KOPT-K1 (cell line): ENCODE results near the gene SLAIN2.
"Not testable (repeated sequence)": the region's sequence is repeated elsewhere in the genome, so short reads cannot be mapped to it uniquely, and the experiment has no call there.

Source experiments
- H3K27ac ChIP-seq: fragments of 200-600 bp; sonication (generic); 2 replicates; pipeline ENCODE4 v1.5.1; 2016; ENCODE audit warnings: antibody characterized with exemption, mild to moderate bottlenecking, low read depth, low read length; ENCODE audit not compliant: poor library complexity, severe bottlenecking
- H3K36me3 ChIP-seq: fragments of 200-600 bp; sonication (generic); 2 replicates; pipeline ENCODE4 v1.5.1; 2017; ENCODE audit warnings: antibody characterized with exemption, mild to moderate bottlenecking, low read length, moderate library complexity; ENCODE audit not compliant: insufficient read depth
- H3K9me3 ChIP-seq: fragments of 200-600 bp; sonication (generic); 2 replicates; pipeline ENCODE4 v1.5.1; 2017; ENCODE audit warnings: antibody characterized with exemption, low read length, mild to moderate bottlenecking; ENCODE audit not compliant: insufficient read depth, poor library complexity, severe bottlenecking

SLAIN2 gene

DNA sequence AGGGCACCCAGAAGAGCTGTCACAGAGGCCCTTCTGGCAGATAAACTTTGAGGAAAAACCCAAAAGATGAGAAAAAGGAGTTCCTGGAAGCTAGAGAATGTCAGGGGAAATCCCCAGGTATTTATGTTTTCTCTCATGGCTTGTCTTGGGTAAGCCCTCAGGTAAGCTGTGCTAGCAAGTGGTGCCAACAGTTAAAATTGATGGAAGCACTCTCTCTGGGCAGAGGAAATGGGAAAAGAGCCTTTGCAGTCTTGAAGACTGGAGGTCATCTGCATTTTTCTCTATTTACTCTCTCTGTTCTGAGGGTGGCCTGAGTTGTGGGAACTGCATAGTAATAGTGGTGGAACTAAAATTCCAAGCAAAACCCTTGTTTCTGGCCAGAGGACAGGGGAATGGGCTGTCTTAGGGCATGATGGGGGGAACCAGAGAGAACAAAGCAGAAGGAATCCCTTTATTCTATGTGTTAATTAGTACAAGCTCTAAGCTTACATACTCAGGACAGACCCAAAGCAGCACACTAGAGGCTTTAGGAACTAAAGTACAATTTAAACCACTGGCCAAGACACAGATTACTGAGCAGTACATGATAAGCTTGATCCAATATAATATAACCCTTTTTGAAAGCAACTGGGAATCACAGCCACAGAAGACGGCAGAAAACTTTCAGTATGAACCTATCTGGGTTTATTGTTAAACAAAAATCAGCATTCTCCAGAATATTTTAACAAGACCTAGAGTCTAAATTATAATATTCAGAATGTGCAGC lies 88.6 kb downstream of the SLAIN2 start:
- no peaks in the 10 kb centered on the region for H3K36me3 ChIP-seq
- no peak overlapping the region for H3K27ac ChIP-seq
- no peaks in the 10 kb centered on the region for H3K9me3 ChIP-seq

DNA sequence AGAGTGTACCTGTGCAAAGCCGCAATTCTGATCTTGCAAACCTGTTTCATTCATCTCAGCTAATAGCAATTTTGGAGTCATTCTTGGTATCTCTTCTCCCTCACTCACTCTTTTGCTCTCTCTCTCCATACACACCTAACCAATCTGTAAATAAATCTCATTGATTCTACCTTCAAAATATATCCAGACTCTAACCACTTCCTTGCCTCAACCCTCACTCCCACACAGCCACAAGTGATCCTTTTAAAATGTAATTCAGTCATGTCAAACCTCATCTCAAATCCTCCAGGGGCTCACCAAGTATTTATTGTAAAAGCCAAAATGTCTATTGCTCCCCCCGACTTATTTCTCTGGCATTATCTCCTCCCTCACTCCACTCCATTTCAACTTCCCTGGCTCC lies 90.1 kb downstream of the SLAIN2 start:
- H3K27ac ChIP-seq = no peak overlapping the region
- no peaks in the 10 kb centered on the region for H3K36me3 ChIP-seq
- H3K9me3 ChIP-seq = no peaks in the 10 kb centered on the region

DNA sequence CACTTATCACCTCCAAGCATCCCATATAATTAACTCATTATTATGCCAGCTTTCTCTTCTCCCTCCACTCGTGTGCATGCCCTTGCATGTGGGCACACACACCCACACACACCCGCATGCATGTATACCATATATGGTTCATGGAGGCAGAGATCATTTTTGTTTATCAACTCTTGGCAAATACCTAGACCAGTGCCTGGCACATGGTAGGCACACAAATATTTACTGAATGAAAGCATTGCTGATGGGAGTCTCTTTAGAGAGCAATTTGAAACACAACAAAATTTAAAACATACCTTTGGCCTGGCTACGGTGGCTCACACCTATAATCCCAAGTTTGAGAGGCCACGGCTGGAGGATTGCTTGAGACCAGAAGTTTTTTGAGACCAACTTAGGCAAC lies 90.7 kb downstream of the SLAIN2 start:
- Histone ChIP-seq H3K36me3 (no peaks in the 10 kb centered on the region), H3K27ac (no peak overlapping the region), H3K9me3 (no peaks in the 10 kb centered on the region)

DNA sequence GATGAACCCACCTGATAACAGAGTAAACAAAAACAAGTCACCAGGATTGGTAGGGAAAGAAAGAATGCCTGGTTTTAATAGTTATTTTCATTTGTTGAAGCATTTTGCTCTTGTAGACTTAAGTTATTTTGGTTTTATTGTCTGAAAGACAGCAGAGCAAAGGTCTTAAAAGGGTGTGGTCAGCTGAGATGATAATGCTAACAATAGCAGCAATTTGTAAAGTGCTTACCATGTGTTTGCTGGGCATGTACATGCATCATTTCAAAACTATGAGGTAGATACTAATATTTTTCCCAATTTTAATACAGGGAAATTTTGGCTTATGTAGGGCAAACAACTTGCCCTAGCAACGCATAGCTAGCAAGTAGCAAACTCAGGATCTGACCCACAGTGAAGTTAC lies 95.0 kb downstream of the SLAIN2 start:
- Histone ChIP-seq H3K9me3 (no peaks in the 10 kb centered on the region), H3K27ac (no peak overlapping the region), H3K36me3 (no peaks in the 10 kb centered on the region)

DNA sequence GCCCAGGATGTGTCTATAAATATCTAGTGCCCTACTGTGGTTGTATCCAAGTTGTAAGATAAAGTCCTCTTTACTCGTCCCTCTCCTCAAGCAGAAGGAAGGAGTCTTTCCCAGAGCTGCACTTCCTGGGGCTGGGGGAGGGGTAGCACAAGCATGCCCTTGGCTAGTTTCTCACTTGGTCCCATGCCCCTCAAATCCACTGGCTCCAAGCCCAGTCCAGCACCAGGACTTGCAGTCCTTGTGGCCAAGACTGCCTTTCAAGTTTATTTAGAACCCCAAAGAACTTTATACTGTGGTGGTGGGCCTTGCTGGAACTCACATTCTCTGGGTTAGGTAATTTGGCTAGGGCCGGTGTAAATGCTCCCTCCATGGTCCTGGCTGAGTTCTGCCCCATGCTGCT lies 98.7 kb downstream of the SLAIN2 start:
- H3K9me3 ChIP-seq = no peaks in the 10 kb centered on the region
- no peak overlapping the region for H3K27ac ChIP-seq
- no peaks in the 10 kb centered on the region for H3K36me3 ChIP-seq

DNA sequence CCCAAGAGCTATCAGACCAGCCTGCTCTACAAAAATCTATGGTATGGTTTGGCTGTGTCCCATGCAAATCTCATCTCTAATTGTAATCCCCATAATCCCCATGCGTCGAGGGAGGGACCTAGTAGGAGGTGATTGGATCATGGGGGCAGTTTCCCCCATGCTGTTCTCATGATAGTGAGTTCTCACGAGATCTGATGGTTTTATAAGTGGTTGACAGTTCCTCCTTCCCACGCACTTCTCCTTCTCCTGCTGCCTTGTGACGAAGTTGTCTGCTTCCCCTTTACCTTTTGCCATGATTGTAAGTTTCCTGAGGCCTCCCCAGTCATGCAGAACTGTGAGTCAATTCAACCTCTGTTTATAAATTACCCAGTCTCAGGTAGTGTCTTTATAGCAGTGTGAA lies 99.6 kb downstream of the SLAIN2 start:
- not testable (repeated sequence) for H3K27ac ChIP-seq

DNA sequence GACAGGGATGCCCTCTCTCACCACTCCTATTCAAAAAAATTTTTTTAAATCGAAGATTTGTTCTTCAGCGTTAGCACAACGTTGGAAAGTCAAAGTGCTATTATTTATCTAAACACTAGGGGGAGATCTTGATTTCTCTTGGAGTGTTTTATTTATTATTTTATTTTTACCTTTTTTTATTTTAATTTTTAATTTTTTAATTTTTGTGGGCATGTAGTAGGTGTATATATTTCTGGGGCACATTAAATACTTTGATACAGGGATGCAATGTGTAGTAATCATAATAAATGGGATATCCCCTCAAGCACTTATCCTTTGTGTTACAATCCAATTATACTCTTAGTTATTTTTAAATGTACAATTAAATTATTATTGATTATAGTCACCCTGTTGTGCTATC lies 104.4 kb downstream of the SLAIN2 start:
- Histone ChIP-seq H3K9me3 (no peaks in the 10 kb centered on the region), H3K27ac (no peak overlapping the region), H3K36me3 (no peaks in the 10 kb centered on the region)

More for the DNA sequence above, 99.6 kb downstream of the SLAIN2 start:
- not testable (repeated sequence) for H3K36me3 ChIP-seq, H3K9me3 ChIP-seq

DNA sequence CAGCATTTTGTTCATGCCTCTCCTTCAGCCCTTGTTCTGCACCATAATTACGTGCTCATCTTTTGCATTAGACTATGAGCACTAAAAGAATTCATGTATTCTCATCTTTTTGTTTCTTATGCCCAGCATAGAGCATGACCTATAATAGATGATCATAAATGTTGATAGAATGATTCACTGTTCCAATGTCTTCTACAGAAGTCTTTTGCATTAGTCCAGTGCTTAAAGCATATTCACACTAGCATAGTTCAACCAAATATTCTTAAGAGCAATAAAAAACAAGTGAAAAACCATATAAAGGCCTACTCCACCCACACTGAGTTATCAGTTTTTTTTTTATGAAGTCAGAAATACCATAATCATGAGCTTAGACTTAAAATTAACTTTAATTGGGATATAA lies 105.3 kb downstream of the SLAIN2 start:
- H3K27ac ChIP-seq = no peak overlapping the region
- H3K9me3 ChIP-seq = no peaks in the 10 kb centered on the region
- H3K36me3 ChIP-seq = no peaks in the 10 kb centered on the region

DNA sequence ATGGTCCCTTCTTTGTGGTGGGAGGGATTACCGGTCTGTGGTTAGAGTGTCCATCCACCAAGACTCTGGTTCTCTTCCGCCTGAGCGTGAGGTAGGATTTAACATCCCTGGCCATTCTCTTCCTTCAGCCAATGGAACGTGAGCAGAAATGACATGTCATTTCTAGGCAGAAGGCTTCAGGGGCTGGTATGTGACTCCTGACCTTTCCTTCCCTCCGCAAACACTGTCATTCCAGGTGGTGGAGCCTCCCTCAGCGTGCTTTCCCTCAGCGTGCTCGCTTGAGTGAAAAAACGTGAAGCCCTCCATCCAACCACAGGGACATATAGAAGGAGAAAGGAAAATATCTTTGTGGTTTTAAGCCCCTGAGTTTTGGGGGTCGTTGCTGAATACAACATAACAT lies 107.8 kb downstream of the SLAIN2 start:
- Histone ChIP-seq H3K27ac (no peak overlapping the region), H3K36me3 (no peaks in the 10 kb centered on the region), H3K9me3 (no peaks in the 10 kb centered on the region)

DNA sequence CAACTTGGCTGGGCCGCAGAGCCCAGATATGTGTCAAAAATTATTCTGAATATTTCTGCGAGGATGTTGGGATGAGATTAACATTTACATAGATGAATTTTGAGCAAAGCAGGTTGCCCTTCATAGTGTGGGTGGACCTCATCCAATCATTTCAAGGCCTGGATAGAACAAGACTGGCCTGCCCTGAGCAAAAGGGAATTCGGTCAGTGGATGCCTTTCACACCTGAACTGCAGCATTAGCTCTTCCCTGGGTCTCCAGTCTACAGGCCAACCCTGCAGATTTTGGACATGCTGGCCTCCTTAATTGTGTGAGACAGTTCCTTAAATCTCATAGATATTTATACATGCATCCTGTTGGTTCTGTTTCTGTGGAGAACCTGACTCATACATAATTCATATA lies 109.4 kb downstream of the SLAIN2 start:
- Histone ChIP-seq H3K27ac (no peak overlapping the region), H3K36me3 (no peaks in the 10 kb centered on the region), H3K9me3 (no peaks in the 10 kb centered on the region)

DNA sequence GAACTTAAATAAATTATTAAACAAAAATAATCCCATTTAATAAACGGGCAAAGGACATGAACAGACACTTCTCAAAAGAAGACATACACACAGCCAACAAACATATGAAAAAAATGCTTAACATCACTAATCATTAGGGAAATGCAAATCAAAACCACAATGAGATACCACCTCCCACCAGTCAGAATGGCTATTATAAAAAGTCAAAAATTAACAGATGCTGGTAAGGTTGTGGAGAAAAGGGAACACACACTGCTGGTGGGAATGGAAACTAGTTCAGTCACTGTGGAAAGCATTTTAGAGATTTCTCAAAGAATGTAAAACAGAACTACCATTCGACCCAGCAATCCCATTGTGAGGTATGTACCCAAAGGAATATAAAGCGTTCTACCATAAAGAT lies 110.3 kb downstream of the SLAIN2 start:
- not testable (repeated sequence) for H3K27ac ChIP-seq, H3K36me3 ChIP-seq, H3K9me3 ChIP-seq

DNA sequence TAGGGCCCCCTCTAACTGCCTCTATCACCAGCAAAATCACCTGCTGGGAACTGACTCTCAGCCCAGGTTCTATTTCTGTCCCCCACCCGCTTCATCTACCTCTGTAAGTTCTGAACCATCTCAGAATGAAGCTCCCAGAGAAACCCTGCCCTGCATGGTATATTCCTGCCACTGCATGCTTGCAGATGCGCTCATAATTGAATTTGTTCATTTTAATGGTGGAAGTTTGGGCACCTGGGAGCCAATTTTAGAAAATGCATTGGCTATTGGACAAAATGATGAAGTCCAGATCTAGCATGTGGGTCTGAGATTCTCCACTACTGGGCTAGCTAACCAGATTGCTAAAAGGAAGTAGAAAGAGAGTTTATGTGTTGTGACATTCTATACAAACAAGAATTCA lies 113.3 kb downstream of the SLAIN2 start:
- no peak overlapping the region for H3K27ac ChIP-seq
- H3K9me3 ChIP-seq = no peaks in the 10 kb centered on the region
- H3K36me3 ChIP-seq = no peaks in the 10 kb centered on the region

DNA sequence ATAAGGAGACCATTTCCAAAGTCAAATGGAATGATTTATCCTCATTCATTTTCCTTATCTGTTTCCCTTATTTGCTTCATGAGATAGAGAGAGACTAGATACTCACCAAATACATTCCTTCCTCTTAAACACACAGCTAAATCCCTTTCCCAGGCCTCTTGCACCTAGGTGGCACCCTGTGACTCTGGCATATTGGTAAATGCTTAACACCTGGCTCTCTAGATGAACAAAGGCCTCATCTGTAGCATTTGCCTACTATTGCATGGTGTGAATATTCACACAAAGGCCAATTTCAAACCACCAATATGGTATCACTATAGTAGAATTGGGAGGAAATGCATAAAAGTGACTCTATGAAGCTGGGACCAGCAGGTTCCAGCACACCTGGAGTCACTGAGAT lies 119.7 kb downstream of the SLAIN2 start:
- Histone ChIP-seq H3K27ac (no peak overlapping the region), H3K9me3 (no peaks in the 10 kb centered on the region), H3K36me3 (no peaks in the 10 kb centered on the region)

DNA sequence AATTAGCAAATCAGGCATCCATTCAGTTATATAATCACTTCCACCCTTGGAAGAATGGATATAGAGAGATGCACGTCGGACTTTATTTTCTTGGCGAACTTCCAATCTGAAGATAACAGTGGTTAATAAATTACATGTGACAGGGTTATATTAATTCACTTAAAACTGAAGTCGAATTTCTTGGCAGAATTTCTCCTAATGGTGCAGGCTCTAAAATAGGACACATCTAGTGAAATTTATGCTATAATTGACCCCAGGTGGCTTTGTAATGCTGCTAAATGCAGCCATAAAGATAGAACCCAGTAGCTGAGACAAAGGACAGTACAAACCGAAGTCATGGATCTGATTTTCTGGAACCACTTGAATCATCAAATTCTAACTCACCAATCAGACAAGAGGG lies 121.0 kb downstream of the SLAIN2 start:
- no peaks in the 10 kb centered on the region for H3K36me3 ChIP-seq
- H3K27ac ChIP-seq = no peak overlapping the region
- no peaks in the 10 kb centered on the region for H3K9me3 ChIP-seq

DNA sequence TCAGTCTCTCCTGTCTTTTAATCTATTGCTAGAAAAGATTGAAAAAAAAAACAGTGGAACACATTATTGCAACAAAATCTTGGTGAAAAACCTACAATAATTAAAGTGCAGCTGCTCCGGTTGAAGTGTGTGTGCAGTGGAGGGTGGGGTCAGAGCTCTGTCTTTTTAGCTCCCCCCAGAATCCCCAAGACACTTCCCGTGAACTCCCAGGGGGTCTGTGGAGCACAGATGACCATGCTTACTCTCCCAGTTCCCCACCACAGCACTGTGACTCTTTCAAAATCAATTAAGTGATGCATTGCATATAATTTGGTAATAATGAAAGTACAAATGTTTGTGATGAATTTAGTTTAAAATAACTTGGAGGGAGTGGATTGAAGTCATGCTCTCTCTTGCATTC lies 126.1 kb downstream of the SLAIN2 start:
- Histone ChIP-seq H3K9me3 (no peaks in the 10 kb centered on the region), H3K36me3 (no peaks in the 10 kb centered on the region), H3K27ac (no peak overlapping the region)

DNA sequence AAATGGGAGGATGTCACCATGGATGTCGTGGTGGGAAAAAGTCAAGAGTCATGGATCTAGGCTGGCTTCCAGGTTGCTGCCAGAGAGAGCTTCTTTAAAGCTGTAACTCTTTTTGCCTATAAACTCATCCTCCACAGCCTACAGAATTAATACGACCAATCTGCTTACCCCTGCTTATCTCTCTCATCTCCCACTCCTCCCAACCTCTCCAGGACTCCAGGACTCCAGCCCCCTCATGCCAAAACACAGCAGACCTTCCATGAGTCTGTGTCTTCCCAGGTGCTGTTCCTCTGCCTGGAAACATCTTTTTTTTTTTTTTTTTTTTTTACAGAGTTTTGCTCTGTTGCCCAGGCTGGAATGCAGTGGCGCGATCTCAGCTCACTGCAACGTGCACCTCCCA lies 126.6 kb downstream of the SLAIN2 start:
- no peaks in the 10 kb centered on the region for H3K9me3 ChIP-seq
- H3K36me3 ChIP-seq = no peaks in the 10 kb centered on the region
- no peak overlapping the region for H3K27ac ChIP-seq
